Measurements from ENCODE around the gene STXBP6.

STXBP6 gene

GRCh38 chr14:24915403-24915921, 134.5 kb downstream of the STXBP6 start:
- H3K4me3 ChIP-seq (ENCODE audit: low read length): no peak overlapping the region
- TF ChIP-seq, protein P1, sequence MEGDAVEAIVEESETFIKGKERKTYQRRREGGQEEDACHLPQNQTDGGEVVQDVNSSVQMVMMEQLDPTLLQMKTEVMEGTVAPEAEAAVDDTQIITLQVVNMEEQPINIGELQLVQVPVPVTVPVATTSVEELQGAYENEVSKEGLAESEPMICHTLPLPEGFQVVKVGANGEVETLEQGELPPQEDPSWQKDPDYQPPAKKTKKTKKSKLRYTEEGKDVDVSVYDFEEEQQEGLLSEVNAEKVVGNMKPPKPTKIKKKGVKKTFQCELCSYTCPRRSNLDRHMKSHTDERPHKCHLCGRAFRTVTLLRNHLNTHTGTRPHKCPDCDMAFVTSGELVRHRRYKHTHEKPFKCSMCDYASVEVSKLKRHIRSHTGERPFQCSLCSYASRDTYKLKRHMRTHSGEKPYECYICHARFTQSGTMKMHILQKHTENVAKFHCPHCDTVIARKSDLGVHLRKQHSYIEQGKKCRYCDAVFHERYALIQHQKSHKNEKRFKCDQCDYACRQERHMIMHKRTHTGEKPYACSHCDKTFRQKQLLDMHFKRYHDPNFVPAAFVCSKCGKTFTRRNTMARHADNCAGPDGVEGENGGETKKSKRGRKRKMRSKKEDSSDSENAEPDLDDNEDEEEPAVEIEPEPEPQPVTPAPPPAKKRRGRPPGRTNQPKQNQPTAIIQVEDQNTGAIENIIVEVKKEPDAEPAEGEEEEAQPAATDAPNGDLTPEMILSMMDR (IDR thresholded peaks at IDR 0.05; ENCODE audit: insufficient read depth, low read depth, low read length, missing control alignments): no peak

DNA sequence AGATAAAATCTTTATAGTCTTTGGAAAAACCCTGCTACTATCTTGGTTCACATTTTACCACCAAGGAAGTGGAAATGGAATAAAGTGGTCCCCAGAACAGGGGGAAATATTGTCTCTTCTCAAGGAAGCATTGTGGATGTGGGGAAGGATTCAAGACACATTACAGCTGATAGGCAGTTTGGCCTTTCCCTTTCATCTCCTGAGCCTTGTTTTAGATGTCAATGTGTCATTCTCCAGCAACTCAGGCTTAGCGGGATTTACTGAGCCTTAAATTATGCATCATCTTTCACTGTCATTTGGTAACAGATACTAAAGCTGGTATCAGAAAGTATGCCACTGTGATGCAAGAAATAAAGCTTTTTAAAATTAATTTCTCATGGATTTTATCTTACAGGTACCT, 136.2 kb downstream of the STXBP6 start:
- H3K4me3 ChIP-seq (ENCODE audit: low read length): no peak overlapping the region
- DNase-seq (ENCODE audit: low read depth): no peak
- TF ChIP-seq, protein P1 (IDR thresholded peaks at IDR 0.05; ENCODE audit: insufficient read depth, low read depth, low read length, missing control alignments): no peak

More at GRCh38 chr14:24915403-24915921, 134.5 kb downstream of the STXBP6 start:
- no peak for DNase-seq (ENCODE audit: low read depth)

- no peak for DNase-seq (ENCODE audit: low read depth)
- TF ChIP-seq, protein P1 (IDR thresholded peaks at IDR 0.05; ENCODE audit: insufficient read depth, low read depth, low read length, missing control alignments): no peak
- H3K4me3 ChIP-seq (ENCODE audit: low read length): no peak overlapping the region
Measured at GRCh38 chr14:24913021-24913420, 136.9 kb downstream of the STXBP6 start.

DNA sequence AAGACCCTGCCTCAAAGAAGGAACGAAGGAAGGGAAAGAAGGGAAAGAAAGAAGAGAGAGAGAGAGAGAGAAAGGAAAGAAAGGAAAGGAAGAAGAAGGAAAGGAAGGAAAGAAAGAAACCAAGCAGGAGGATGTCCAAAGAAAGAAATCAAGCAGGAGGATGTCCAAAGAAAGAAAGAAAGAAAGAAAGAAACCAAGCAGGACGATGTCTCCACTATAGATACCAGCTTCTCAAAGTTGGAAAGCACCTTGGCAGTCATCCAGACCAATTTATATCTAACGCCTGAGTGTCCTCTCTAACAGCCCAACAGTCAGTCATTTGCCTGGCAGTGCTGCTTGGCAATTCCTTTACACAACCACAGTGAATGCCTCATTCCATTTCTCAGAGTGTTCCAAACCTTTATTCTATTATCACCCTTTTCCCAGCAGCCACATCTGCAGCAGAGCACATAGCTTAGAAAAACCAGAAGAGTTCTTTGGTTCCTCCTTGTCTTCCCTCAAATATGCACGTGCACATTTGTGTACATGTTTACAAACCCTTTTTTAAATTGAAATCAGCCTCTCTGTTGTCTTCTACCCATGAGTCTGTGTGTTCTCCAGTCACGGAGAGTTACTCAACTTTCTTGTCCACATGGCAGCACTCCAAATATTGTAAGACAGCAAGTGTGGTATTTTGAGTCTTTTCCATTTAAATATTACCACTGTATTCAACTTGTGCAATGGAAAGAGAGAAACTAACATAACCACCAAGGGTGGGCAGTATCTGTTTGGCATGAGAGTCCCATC, 138.4 kb downstream of the STXBP6 start:
- TF ChIP-seq, protein P1 (IDR thresholded peaks at IDR 0.05; ENCODE audit: insufficient read depth, low read depth, low read length, missing control alignments): no peak
- H3K4me3 ChIP-seq (ENCODE audit: low read length): no peak overlapping the region
- DNase-seq (ENCODE audit: low read depth): peak; percentile 6

GRCh38 chr14:24910408-24910986, 139.4 kb downstream of the STXBP6 start:
- TF ChIP-seq, protein P1 (IDR thresholded peaks at IDR 0.05; ENCODE audit: insufficient read depth, low read depth, low read length, missing control alignments): no peak
- no peak overlapping the region for H3K4me3 ChIP-seq (ENCODE audit: low read length)
- no peak for DNase-seq (ENCODE audit: low read depth)

- TF ChIP-seq, protein P1 (IDR thresholded peaks at IDR 0.05; ENCODE audit: insufficient read depth, low read depth, low read length, missing control alignments): no peak
- H3K4me3 ChIP-seq (ENCODE audit: low read length): no peak overlapping the region
- DNase-seq (ENCODE audit: low read depth): no peak
Measured at GRCh38 chr14:24909523-24910302, 140.2 kb downstream of the STXBP6 start.
